Ishikawa (cell line): ENCODE results near the gene KBTBD3.

Source experiments
- CEBPB ChIP-seq: IDR thresholded peaks from 2 replicates; pipeline ENCODE4 v1.6.1; 2012
- CREB1 ChIP-seq: IDR thresholded peaks from 2 replicates; pipeline ENCODE4 v1.6.1; 2012; ENCODE audit warnings: low read depth
- EGR1 ChIP-seq: IDR thresholded peaks from 2 replicates; pipeline ENCODE4 v1.6.1; 2012
- EP300 ChIP-seq: IDR thresholded peaks from 2 replicates; pipeline ENCODE4 v1.6.1; 2012; ENCODE audit warnings: borderline replicate concordance
- FOXM1 ChIP-seq: IDR thresholded peaks from 2 replicates; pipeline ENCODE4 v1.6.1; 2012; ENCODE audit warnings: low read depth, borderline replicate concordance
- MAX ChIP-seq: IDR thresholded peaks from 2 replicates; pipeline ENCODE4 v1.6.1; 2012
- NFIC ChIP-seq: IDR thresholded peaks from 2 replicates; pipeline ENCODE4 v1.6.1; 2012
- RAD21 ChIP-seq: IDR thresholded peaks from 2 replicates; pipeline ENCODE4 v1.6.1; 2012; ENCODE audit warnings: low read depth
- REST ChIP-seq: IDR thresholded peaks from 2 replicates; pipeline ENCODE4 v1.6.1; 2012; ENCODE audit warnings: low read depth, mild to moderate bottlenecking
- TAF1 ChIP-seq: IDR thresholded peaks from 2 replicates; pipeline ENCODE4 v1.6.1; 2012; ENCODE audit warnings: low read depth, mild to moderate bottlenecking
- TCF12 ChIP-seq: IDR thresholded peaks from 2 replicates; pipeline ENCODE4 v1.6.1; 2012; ENCODE audit warnings: low read depth
- TEAD4 ChIP-seq: IDR thresholded peaks from 2 replicates; pipeline ENCODE4 v1.6.1; 2012
- USF1 ChIP-seq: IDR thresholded peaks from 2 replicates; pipeline ENCODE4 v1.6.1; 2012
- YY1 ChIP-seq: IDR thresholded peaks from 2 replicates; pipeline ENCODE4 v1.6.1; 2012; ENCODE audit warnings: low read depth
- ZBTB7A ChIP-seq: IDR thresholded peaks from 2 replicates; pipeline ENCODE4 v1.6.1; 2012; ENCODE audit warnings: low read depth

Gene KBTBD3

GRCh38 chr11:106015066-106015465 lies 62.1 kb downstream of the KBTBD3 start:
- TF ChIP-seq ZBTB7A (no peak), REST (no peak), TAF1 (no peak), RAD21 (no peak), EP300 (no peak), MAX (no peak), FOXM1 (no peak)

GRCh38 chr11:106014620-106015019 lies 62.5 kb downstream of the KBTBD3 start:
- TF ChIP-seq CREB1 (no peak), ZBTB7A (no peak), TEAD4 (no peak), TCF12 (no peak), EP300 (no peak), TAF1 (no peak), RAD21 (no peak), FOXM1 (no peak), REST (no peak), NFIC (no peak)

- no peak for TF ChIP-seq EP300
- no peak for TF ChIP-seq FOXM1
- no peak for TF ChIP-seq TCF12
- TF ChIP-seq TEAD4 = no peak
- no peak for TF ChIP-seq REST
- no peak for TF ChIP-seq EGR1
- no peak for TF ChIP-seq YY1
- TF ChIP-seq NFIC = no peak
- TF ChIP-seq CEBPB = no peak
- TF ChIP-seq RAD21 = no peak
Observed at GRCh38 chr11:106014035-106014434, 63.1 kb downstream of the KBTBD3 start.

GRCh38 chr11:106012744-106013143 lies 64.4 kb downstream of the KBTBD3 start:
- TF ChIP-seq TEAD4 (no peak), FOXM1 (no peak), YY1 (no peak), CREB1 (no peak), EGR1 (no peak), NFIC (no peak), TAF1 (no peak), USF1 (no peak), CEBPB (no peak), EP300 (no peak), MAX (no peak), TCF12 (no peak), ZBTB7A (no peak), REST (no peak), RAD21 (no peak)
